CD4-positive, alpha-beta T cell treated with Interleukin-1 beta for 1 hour (primary cell): Measurements from ENCODE around the gene BABAM2.
A peak's percentile ranks its signal among the peaks of the same experiment; 100 is the strongest.
"Not testable (repeated sequence)": the region's sequence is repeated elsewhere in the genome, so short reads cannot be mapped to it uniquely, and the experiment has no call there.

Source experiments
- DNase-seq, 2 donors: peaks; one replicate each; pipeline ENCODE4 v3.0.0-alpha.2; 2020 to 2022

The BABAM2 gene

DNA sequence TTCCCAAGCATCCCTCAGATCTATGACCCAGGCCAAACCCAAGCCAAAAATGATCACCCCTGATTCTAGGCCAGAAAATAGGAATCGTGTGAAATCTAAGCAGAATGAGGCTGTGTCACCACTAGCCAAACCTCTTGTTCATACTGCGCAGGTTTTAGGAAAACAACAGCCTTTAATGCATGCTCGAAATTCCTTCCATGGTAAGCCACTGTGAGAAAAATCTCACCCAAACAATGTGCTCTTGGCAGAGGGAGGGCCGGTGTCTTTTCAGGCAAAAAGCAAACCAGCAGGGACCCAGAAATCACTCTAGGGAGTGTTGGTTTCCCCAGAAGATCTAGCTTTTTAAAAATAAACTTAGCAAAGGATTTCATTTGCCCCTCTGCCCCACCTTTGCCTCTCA is 430.9 kb downstream of the BABAM2 start:
- DNase-seq = no peak

DNA sequence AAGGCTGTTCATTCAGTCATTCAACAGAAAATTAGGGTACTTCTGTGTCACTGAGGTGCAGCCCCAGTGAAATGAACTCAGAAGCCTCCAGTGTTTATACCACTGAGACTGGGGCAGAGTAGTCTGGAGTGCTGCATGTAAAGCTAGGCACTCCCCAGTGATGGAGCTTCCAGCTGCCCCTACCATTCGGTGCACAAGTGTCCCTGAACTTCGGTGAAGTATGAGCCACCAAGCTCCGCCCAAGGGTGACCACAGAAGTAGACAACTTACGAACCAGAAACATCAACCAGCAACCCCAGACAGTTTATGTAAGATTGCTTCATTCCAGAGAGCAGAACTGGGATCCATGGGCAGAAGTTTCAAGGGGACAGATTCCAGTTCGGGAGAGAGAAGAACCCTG is 431.5 kb downstream of the BABAM2 start:
- no peak for DNase-seq

DNA sequence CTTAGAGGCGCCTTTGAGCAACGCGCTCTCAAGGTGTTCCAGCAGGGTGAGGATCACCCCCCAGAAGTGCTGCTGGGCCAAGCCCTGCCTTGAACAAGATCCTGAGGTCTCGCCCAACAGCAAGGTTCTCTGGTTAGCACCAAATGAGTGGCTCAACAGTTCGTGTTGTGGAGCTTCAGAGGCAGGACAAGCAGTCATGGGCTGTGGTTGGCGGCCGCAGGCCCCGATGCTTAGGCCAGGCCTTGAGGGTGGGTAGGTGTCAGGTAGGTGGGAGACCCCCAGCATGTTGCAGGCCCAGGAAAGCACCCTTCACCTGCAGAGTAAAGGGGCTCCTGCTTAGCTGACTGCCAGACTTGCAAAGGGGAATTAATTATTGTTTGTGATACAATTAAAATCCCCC is 431.9 kb downstream of the BABAM2 start:
- DNase-seq = no peak

DNA sequence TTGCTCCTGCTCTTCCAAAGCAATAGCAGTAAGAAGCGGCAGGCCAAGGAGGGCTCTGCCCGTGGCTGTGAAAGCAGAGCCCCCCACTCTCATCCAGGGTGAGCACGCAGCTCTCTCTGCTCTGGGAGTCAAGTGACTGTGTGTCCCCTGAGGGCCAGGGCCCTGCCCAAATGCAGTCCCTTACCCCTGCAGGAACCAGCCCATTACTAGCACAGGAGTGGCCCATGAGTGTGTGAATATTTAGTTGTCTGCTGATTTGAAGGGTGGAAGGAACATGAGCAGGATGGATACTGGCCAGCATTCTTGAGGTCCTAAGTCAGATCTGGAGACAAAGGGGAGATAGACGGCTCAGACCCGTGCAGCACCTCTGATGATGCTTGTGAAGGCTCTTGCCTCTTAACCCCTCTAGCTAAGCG is 432.5 kb downstream of the BABAM2 start:
- no peak for DNase-seq

DNA sequence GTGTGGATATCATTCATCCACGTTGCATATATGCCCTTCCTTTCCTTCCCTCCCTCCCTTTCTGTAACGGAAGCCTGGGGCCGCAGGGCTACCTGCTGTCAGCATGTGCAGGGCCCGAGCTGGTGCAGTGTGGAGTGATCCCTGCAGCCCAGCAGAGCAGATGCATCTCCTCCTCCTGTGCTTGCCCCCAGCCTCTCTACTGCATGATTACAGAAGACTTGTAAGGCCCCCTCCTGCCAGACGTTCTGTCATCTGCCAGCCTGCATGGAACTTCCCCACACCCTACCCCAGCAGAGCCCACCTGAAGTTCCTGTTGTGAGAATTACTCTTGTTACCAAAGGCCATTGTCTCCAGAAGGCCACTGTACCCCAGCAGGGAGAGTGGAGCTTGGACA is 434.6 kb downstream of the BABAM2 start:
- DNase-seq = no peak

DNA sequence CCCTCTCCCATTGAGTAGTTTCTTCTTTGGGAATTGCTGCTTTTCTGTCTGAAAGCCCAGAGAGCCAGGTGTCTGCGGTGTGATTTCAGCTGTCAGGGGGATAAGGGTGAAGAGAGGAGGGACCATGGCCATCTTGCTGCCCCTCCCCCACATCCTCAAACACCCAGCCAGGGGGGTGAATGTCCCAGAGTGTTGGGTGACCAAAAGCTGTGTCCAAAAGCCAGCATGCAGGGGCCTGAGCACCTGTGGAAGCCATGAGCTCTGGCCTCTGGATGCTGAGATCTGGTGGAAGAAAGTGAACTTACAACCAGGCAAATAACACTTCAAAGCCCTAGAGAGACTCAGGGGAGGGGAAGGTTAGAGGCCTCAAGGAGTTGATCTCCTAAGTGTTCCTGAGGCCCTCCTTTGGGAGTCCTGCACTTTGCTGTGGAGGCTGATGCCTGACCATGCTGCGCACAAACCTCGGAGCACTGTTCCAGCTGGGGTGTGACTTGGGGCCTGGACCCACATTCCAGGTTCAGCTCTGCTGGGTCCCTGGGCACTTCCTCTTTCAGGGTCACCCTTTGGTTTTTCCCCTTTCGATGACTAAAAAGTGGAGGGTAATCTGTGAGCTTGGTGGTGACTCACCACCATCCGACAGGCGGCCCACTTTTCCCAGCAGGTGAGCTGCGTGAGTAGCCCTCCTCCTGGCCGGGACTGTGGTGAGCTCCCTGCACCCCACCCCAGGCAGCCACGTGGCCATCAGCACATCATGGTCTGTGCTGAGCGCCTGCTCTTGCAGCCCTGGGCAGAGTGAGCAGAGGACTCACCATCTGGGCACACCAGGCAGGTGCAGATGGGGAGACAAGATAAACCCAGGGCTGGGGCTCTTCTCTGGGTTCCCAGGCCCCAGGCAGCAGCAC is 435.3 kb downstream of the BABAM2 start:
- DNase-seq = peak in 1 of 2 donors; percentile 29

DNA sequence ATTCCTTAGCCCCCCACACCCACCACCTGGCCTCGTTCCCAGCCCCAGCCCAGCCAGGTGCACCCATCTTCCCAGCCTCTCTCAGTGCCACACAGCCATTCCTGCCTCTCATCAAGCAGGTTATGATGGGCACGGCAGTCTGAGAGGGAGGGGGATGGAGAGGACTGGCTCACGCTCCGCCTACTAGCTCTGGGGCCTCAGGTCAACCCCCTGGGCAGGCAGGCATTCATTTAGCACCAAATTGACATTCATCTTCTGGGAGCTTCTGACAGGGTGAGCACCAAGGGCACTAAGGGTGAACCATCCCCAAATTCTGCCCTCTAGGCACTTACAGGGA is 435.9 kb downstream of the BABAM2 start:
- DNase-seq = no peak

DNA sequence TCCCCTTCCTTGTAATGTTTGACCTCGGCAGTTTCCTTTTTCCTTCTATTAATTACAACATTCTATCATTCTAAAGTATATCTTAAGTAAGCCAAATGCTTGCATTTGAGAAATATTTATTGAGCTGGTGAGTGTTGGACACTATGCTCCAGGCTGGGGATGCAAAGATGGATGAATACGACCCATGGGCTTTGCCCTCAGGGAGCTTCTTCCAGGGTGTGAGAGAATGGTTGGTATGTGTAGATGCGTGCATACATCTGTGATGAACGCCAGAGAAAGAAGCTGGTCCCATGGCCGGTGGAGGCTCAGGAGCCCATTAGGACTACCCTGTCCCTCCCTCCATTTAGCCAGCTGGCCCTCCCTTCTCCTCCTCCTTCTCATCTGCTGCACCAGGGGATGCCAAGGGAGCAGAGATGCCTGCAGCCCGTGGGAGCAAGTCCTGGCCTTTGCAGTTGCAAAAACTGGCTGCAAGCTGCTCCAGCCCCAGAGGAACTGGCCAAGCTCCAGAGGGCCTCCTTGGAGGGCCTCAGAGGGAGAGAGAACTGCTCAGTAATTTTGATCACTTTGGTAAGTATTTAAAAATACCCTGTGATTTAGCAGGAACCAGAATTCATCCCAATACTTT is 436.5 kb downstream of the BABAM2 start:
- DNase-seq = no peak

DNA sequence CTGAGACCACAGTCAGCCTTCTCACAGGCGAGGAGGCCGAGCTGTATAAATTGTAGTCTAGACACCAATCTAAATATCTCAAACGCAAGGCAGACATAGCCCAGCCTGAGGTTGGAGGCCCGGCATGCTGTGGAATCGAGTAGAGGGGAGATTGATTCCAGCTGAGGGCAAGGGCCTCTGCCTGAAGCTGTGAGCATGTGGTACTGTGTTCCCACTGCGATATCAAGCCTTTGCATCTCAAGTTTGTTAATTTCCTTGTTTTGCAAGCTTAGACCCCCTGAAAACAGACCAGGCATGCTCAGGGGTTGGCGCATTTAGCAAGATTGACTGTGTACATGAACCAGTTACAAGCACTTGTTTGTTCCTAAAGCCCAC is 437.0 kb downstream of the BABAM2 start:
- no peak for DNase-seq

DNA sequence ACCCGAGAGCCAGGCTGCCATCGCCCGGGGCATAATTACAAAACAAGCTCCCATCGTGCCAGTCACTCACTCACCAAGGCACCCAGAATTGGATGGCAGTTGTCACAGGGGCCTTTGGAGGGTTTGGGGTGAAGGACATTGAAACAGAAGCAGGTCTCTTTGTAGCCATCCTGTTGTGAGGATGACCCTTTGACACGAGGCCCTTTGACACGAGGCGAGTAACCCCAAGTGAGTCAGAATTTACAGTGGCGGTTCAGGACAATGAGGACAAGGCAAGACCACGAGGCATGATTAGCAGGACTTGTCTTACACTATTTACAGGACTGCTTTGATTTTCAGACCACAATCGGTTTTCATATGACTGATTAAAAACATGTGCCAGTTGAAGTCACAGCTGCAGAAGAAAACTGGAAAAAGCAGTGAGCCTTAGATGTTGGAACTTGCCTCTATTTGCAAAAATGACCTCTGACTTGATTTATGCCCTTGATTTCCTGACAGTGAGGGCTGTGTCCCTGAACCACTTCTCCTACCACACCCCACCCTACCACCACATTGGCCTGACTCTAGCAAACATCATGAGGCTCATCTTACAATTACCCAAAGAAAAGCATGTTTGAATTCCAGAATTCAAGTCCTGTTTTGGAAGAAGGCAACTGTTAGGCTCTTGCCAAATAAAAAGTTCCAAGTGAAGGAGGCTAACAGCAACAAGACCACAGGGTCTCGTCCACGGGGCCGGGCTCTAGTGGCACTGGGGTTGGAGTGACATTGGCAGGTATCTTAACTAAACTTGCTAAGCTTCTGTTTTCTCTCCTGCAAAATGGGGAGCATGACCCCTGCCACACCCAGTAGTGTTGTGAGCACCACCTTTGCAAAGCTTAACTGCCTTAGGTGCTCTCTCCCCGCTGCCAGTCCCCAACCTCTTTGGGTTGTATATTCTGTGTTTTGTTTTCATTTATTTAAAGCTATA is 437.7 kb downstream of the BABAM2 start:
- no peak for DNase-seq

DNA sequence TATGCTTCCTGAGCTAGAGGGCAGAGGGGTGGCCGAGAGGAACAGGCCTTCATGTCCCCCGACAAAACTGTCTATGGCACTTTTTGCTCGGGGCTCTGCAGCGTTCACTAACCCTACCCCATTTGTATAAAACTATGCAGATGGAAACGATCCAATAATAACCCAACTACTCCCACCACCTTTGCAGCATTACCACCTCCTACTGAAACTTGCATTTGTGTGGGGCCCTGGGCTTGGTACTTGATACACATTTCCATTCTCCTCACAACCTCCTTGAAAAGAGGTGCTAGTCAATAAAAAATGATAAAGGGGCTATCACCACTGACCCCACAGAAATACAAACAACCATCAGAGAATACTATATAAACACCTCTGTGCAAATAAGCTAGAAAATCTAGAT is 438.7 kb downstream of the BABAM2 start:
- no peak for DNase-seq

DNA sequence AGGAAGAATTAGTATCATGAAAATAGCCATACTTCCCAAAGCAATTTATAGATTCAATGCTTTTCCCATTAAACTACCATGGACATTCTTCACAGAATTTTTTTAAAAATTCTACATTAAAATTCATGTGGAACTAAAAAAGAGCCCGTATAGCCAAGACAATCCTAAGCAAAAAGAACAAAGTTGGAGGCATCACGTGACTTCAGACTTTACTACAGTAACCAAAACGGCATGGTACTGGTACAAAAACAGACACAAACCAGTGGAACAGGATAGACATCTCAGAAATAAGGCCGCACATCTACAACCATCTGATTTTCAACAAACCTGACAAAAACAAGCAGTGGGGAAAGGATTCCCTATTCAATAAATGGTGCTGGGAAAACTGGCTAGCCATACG is 440.2 kb downstream of the BABAM2 start:
- DNase-seq = not testable (repeated sequence)

DNA sequence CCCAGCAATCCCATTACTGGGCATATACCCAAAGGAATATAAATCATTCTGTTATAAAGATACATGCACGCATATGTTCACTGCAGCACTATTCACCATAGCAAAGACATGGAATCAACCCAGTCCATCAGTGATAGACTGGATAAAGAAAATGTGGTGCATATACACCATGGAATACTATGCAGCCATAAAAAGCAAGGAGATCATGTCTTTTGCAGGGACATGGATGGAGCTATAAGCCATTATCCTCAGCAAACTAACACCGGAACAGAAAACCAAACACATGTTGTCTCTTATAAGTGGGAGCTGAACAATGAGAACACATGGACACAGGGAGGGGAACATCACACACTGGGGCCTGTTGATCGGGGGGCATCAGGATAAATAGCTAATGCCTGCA is 441.3 kb downstream of the BABAM2 start:
- not testable (repeated sequence) for DNase-seq

DNA sequence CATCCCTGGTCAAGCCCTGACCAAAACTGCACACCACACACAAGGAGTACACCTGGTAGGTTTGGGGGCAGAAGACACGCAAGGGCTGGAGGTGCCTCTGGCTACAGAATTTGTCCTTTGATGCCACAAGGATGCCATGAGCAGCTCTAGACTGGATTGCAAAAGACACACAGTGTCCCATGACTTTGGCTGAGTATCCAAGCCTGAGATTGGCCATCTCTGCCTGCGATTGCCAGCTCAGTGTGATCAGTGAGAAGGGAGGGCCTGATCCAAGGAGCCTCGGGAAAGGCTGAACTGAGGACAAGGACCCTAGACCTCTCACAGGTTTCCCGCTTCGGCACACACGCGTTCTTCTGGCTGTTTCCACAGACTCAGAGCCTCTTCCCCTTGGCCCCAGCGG is 442.2 kb downstream of the BABAM2 start:
- DNase-seq = no peak

DNA sequence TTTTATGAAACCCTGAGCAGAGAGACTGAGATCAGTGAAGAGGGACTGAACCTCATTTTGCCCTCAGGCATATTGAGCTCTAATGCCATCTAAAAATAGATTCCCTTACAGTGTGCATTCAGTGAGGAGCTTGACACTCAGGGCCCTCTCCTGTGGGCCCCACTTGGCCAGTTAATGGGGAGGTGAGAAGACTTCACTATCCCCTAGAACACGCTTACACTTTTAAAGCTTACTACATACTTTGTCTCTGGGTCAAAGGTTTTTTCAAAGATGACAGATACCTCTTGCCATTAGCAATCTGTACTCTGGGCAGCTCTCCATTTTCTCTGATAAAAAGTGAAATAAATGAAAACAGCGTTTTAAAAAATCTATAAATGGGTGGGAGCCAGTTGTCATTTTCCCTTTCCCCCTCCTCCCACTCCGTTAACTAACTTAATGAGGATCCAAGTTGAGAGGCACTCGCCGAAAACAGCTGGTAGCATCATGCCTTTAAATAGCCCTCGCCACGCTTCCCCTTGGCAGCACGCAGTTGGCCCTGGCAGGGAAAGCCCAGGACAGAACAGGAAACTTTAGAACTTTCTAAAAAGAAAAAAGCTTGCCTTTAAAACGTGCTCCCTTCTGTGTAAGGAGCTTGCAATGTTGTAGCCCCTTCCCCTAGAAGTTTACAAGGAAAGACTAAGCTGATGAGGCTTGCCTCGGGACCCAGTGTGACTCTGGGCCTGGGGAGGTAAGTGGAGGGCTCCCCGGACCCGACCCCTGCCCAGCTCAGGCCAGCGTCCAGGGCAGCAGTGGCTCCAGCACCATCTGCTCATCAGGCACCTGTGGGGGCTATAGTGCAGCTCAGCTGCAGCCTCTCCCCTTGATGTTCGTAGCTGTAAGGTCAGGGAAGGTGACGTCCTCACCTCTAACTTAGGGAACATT is 443.3 kb downstream of the BABAM2 start:
- no peak for DNase-seq

DNA sequence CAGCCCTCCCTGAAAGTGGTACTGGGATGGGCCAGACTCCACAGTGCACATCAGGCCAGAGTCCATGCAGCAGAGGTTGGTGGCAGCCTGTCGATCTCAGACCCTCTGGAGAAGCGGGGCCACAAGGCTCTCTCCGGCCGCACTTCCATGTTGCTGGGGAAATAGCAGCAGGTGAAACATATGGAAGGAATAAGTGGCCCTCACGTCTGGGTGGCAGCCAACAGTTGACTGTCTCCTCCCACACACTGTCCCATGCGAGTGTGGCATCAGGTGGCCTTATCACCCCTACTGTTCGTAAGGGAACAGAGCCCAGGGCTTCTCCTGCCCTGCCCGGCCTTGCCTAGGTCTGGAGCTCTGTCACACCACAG is 444.0 kb downstream of the BABAM2 start:
- DNase-seq = no peak

DNA sequence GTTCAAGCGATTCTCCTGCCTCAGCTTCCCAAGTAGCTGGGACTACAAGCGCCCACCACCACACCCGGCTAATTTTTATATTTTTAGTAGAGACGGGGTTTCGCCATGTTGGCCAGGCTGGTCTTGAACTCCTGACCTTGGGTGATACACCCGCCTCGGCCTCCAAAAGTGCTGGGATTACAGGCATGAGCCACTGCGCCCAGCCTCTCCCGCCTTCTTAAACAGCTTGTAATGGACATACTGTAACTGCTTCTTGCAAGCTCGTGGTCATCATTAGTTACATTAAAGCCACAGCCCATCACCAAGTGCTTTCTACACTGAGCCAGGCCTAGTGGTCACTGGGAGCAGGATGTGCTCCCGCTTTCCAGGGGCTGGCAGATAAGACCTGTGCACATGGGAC is 444.7 kb downstream of the BABAM2 start:
- DNase-seq = not testable (repeated sequence)

DNA sequence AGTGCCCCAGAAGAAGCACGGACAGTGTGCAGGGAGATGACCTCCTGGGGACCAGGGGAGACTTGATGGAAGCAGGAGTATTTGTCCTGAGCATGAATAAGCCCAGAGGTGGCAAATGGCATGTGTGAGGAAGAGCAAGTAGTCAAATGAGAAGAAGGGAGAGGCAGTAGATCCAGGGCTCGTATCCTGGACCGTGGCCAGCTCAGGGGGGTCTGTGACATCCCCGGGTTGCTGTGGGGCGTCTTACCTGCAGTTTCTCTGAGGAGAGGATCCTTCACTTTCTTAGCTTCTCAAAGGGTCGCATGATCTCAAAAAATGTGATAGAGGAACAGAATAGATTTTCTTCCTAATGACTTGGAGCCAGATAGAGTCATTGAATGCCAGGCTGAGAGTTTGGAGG is 445.1 kb downstream of the BABAM2 start:
- no peak for DNase-seq

DNA sequence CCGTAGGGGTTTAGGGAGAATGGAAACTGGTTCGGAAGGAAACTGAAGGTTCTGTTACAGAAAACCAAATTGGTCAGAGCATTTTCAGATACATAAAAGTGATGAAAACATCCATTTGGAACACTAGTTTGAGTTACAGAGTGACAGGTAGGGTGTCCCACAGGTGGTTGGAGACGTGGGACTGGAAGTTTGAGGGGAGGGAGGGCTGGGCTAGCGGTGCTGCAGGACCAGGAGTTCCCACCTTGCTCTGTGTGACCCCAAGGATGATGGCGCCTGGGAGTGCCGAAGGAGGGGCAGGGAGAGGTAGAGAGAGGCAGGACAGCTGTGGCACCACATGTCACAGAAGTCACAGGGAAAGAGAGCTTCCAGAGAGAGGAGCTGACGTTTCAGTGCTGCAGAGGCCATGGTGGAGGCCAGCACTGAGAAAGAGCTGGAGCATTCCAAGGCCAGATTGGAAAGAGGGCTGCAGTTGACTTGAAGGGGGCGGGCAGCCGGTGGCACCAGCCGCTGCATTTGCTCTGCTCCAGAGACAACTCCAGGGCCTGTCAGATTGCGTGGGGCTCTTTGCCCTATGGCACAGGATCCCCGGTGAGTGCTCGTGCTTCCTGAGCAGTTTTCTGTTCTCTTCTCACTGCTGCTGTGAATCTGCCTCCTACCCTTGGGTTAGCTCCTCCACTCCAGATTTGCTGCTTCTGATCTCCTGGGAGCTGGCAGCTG is 445.9 kb downstream of the BABAM2 start:
- no peak for DNase-seq

DNA sequence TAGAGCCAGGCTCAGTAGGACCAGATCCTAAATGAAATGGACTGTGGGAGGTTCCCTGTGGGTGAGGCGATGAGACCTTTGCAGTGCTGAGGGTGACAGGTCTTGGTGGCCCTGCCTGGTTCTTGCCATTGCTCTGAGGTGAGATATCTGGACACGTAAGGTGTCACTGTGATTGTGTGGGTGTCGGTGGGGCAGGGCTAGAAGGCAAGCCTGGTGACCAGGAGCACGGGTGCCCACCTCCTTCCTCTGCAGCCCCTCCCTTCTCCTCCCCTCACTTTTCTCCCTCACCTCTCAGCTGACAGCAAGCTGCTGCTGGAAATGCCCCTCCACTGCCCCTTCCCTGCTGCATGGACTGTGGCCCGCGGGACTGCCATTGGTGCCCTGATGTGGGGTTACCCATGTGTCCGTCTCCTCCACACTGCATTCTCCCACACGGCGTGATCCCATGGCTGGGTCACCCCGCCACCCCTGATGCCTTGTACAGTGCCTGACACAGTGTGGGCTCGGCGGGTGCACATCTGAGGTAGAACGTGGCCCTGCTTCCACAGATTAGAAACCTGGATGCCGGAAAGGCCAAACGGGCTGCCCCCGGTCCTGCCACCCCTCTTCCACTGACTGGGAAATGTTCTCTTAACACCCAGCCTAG is 446.6 kb downstream of the BABAM2 start:
- no peak for DNase-seq
